ENCODE measurements around the gene RNF146.

Gene RNF146

DNA sequence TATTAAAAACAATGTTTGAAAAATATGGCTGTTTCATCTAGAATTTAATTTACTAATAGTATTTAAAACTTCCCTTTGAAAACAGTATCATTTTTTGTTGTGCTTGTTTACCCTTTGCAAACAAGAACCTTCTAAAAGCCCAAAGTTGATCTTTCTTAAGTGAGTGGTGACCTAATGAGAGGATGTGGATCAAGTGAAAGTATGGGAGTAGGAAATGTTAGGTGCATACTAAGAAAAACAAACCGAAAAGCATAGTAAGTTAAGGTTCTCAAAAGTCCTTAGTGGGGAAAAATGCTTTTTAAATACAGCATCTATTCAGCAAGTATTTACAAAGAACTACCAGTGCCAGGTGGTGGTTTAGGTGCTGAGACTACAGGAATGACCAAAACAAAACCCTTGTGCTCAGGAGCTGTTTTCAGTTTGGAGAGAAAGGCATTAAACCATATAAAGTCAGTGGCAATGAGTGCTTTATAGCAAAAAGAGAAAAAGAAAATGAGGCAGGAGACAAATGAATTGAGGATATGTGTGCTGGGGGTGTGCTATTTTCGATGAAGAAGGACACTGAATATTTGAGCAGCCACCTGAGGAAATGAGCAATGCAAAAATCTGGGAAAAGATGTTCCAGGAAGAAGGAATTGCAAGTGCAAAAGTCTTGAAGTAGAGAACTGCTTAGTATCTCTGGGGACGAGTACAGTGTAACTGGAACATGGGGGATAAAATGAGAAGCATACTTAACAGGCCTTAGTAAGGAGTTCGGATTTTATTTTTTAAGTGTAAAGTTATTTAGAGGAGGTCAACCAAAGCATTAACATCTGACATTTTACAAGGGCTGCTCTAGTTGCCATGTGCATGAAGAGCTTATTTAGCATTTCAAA is 24.0 kb downstream of the RNF146 start:
- H3K36me3 ChIP-seq (ENCODE audit: control insufficient read depth, low read depth, low read length), result peaks cover 32% of the 10 kb centered on the region
- no peaks in the 10 kb centered on the region for H3K27me3 ChIP-seq (ENCODE audit: control insufficient read depth, insufficient read depth, low read length)
- peaks cover 13% of the 10 kb centered on the region for H3K4me1 ChIP-seq (ENCODE audit: control insufficient read depth, low read depth, low read length)
- no peak overlapping the region for H3K27ac ChIP-seq (ENCODE audit: low read length)
- no peaks in the 10 kb centered on the region for H3K9me3 ChIP-seq (ENCODE audit: control insufficient read depth, low read depth, low read length)
- H3K4me3 ChIP-seq (ENCODE audit: low read length), result no peak overlapping the region
- no peak overlapping the region for H3K9ac ChIP-seq (ENCODE audit: low read length)

DNA sequence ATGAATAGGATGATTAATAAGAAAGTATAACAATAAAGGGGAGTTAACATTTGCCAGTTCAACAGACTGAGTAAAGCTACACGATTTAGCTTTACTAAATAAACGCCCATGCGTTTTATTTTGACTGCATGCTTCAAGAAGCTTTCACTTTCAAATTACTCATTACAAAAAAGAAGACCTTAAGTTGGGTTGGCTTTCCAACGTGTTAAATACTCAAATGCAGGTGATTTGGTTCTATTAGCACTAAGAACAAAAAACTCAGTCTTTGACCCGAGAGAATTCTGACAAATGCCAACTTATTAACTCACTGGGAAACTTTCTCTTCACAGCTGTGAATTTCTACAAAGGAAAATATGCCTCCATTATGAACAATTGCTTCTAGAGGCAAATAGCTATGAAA is 24.8 kb downstream of the RNF146 start:
- H3K4me1 ChIP-seq (ENCODE audit: control insufficient read depth, low read depth, low read length), result peaks cover 13% of the 10 kb centered on the region
- peaks cover 23% of the 10 kb centered on the region for H3K36me3 ChIP-seq (ENCODE audit: control insufficient read depth, low read depth, low read length)
- H3K27me3 ChIP-seq (ENCODE audit: control insufficient read depth, insufficient read depth, low read length), result no peaks in the 10 kb centered on the region
- H3K9me3 ChIP-seq (ENCODE audit: control insufficient read depth, low read depth, low read length), result no peaks in the 10 kb centered on the region
- no peak overlapping the region for H3K27ac ChIP-seq (ENCODE audit: low read length)
- H3K9ac ChIP-seq (ENCODE audit: low read length), result no peak overlapping the region
- H3K4me3 ChIP-seq (ENCODE audit: low read length), result no peak overlapping the region

DNA sequence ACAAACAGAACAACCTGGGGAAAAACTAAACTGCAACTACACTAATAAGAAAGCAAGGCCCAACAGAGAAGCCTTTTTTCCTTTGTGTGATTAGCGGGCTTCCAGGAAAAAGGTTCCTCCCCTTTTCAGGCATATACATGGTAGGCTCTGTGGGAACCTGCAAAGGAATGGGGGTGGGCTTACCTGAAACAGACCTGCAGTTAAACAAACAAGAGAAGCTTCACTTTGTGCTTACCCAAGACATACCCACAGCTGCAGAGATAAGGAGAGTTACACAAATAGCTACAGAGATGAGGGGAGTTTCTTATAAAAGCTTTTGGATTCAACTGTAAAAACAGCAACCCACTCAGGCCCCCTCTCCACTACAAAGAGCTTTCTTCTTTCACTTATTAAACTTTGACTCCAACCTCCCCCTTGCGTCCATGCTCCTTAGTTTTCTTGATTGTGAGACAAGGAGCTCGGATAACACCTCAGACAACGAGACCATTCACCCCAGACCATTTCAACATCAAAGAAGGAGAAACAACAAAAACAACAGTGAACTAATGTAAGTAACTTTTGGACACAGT is 30.9 kb downstream of the RNF146 start:
- H3K9me3 ChIP-seq (ENCODE audit: control insufficient read depth, low read depth, low read length), result peaks cover 4% of the 10 kb centered on the region
- no peak overlapping the region for H3K4me3 ChIP-seq (ENCODE audit: low read length)
- no peaks in the 10 kb centered on the region for H3K4me1 ChIP-seq (ENCODE audit: control insufficient read depth, low read depth, low read length)
- no peak overlapping the region for H3K9ac ChIP-seq (ENCODE audit: low read length)
- no peaks in the 10 kb centered on the region for H3K27me3 ChIP-seq (ENCODE audit: control insufficient read depth, insufficient read depth, low read length)
- no peaks in the 10 kb centered on the region for H3K36me3 ChIP-seq (ENCODE audit: control insufficient read depth, low read depth, low read length)
- H3K27ac ChIP-seq (ENCODE audit: low read length), result no peak overlapping the region

DNA sequence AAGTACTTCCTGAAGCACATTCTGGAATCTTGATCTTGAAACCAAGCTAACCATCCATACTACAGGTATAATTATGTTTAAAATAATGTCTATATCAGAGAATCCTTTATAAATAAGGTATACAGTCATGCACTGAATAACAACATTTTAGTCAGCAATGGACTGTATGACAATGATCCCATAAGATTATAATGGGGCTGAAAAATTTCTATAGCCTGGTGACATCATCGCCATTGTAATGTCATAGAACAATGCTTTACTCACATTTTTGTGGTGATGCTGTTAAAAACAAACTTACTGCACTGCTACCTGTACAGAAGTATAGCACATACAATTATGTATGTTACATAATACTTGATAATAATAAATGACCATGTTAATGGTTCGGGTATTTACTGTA is 31.8 kb downstream of the RNF146 start:
- Histone ChIP-seq H3K4me1 (ENCODE audit: control insufficient read depth, low read depth, low read length) (no peaks in the 10 kb centered on the region), H3K27ac (ENCODE audit: low read length) (no peak overlapping the region), H3K4me3 (ENCODE audit: low read length) (no peak overlapping the region), H3K36me3 (ENCODE audit: control insufficient read depth, low read depth, low read length) (no peaks in the 10 kb centered on the region), H3K27me3 (ENCODE audit: control insufficient read depth, insufficient read depth, low read length) (no peaks in the 10 kb centered on the region), H3K9ac (ENCODE audit: low read length) (no peak overlapping the region), H3K9me3 (ENCODE audit: control insufficient read depth, low read depth, low read length) (peaks cover 4% of the 10 kb centered on the region)

DNA sequence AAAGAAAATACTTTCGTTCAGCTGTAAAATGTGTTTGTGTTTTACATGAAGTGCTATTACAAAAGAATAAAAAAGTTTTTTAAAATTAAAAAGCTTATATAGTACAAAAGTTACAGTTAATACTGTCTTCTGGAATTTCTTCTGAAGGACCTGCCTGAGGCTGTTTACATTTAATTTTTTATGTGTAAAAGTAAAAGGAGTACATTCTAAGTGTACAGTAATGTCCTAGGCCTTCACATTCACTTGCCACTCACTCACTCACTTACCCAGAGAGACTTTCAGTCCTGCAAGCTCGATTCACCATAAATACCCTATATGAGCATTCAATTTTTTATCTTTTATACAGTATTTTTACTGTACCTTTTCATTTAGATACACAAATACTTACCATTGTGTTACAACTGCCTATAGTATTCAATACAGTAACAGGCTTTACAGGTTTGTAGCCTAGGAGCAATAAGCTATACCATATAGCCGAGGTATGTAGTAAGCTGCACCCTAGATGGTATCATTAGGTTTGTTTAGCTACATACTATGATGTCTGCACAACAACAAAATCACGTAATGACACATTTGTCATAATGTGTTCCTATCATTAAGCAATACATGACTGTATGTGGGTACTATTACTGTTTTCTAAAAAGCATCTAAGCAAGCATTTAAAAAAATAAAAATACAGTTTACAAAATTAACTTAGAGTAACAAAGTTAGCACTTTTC is 33.0 kb downstream of the RNF146 start:
- no peaks in the 10 kb centered on the region for H3K27me3 ChIP-seq (ENCODE audit: control insufficient read depth, insufficient read depth, low read length)
- peaks cover 4% of the 10 kb centered on the region for H3K9me3 ChIP-seq (ENCODE audit: control insufficient read depth, low read depth, low read length)
- H3K9ac ChIP-seq (ENCODE audit: low read length), result no peak overlapping the region
- H3K4me3 ChIP-seq (ENCODE audit: low read length), result no peak overlapping the region
- H3K4me1 ChIP-seq (ENCODE audit: control insufficient read depth, low read depth, low read length), result no peaks in the 10 kb centered on the region
- no peaks in the 10 kb centered on the region for H3K36me3 ChIP-seq (ENCODE audit: control insufficient read depth, low read depth, low read length)
- no peak overlapping the region for H3K27ac ChIP-seq (ENCODE audit: low read length)

DNA sequence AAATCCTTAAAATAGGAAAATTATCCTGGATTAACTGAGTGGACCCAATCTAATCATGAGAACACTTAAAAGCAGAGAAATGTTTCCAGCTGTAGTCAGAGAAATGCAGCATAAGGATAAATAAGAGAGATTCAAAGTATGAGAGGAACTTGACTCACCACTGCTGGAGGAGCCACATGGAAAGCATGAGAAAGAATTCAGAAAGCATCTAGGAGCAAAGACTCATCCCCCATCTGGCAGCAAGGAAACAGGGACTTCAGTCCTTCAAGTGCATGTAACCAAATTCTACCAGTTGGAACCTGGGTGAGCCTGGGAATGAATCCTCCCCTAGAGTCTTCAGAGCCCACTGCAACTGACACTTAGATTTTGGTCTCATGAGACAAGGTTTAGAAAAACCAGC is 33.7 kb downstream of the RNF146 start:
- Histone ChIP-seq H3K9me3 (ENCODE audit: control insufficient read depth, low read depth, low read length) (peaks cover 4% of the 10 kb centered on the region), H3K4me3 (ENCODE audit: low read length) (no peak overlapping the region), H3K27ac (ENCODE audit: low read length) (no peak overlapping the region), H3K9ac (ENCODE audit: low read length) (no peak overlapping the region), H3K4me1 (ENCODE audit: control insufficient read depth, low read depth, low read length) (no peaks in the 10 kb centered on the region), H3K27me3 (ENCODE audit: control insufficient read depth, insufficient read depth, low read length) (no peaks in the 10 kb centered on the region), H3K36me3 (ENCODE audit: control insufficient read depth, low read depth, low read length) (no peaks in the 10 kb centered on the region)

DNA sequence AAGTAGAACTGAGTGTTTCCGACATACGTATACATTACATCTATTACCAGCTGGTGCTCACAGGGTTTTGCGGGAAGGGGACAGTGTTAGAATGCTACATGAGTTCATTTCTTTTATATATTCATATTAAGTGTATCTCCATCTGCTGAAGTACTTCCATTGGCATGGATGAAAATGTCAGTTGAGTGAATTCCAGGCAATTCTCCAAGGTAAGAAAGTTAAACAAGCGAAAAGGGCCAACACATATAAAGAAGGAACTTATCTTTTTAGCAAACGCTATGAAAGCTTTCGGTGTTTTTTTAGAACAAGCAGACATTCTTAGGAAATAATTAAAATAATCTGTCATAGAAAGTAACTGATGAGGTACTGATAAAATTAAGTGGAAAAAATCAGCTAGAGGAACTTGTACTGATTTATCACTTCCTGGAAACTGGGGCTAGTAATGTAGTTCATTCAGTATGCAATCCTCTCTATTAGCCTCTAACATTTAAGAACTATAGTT is 34.6 kb downstream of the RNF146 start:
- H3K36me3 ChIP-seq (ENCODE audit: control insufficient read depth, low read depth, low read length), result no peaks in the 10 kb centered on the region
- no peaks in the 10 kb centered on the region for H3K27me3 ChIP-seq (ENCODE audit: control insufficient read depth, insufficient read depth, low read length)
- no peak overlapping the region for H3K9ac ChIP-seq (ENCODE audit: low read length)
- H3K4me3 ChIP-seq (ENCODE audit: low read length), result no peak overlapping the region
- no peak overlapping the region for H3K27ac ChIP-seq (ENCODE audit: low read length)
- no peaks in the 10 kb centered on the region for H3K4me1 ChIP-seq (ENCODE audit: control insufficient read depth, low read depth, low read length)
- H3K9me3 ChIP-seq (ENCODE audit: control insufficient read depth, low read depth, low read length), result peaks cover 4% of the 10 kb centered on the region

DNA sequence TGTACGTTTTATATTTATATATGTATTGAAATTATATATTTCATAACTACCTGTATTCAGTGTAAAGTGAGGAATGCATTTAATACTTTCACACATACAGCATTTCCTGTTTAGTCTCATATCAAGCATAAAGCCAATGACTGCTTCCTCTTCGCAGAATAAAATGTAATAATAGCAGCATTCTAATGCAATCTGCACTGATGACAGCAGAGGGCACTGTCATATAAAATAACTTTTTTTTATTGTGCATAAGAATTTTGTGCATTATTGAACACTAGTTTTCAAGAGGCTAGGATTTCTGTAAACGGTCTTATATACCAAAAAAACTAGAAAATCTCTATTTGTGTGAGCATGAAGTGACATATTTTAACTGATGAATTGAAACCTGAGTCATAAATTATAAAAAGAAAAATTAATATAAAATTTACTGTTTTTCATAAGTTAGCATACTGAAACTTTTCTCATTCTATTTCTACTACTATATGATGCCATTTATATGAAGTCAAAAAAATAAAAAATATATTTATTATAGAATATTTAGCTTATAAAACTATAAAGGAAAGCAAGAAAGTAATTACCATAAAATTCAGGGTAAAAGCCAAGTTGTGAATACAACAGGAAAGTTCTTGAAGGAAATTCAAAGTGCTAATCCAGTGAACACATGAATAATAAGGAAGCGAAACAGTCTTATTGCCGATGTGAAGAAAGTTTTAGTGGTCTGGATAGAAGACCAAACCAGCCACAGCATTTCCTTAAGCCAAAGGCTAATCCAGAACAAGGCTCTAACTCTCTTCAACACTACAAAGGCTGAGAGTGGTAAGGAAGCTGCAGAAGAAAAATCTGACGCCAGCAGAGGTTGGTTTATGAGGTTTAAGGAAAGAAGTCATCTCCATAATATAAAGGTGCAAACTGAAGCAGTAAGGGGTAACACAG is 36.3 kb downstream of the RNF146 start:
- Histone ChIP-seq H3K4me3 (ENCODE audit: low read length) (no peak overlapping the region), H3K9me3 (ENCODE audit: control insufficient read depth, low read depth, low read length) (peaks cover under 1% of the 10 kb centered on the region), H3K4me1 (ENCODE audit: control insufficient read depth, low read depth, low read length) (no peaks in the 10 kb centered on the region), H3K27me3 (ENCODE audit: control insufficient read depth, insufficient read depth, low read length) (no peaks in the 10 kb centered on the region), H3K9ac (ENCODE audit: low read length) (no peak overlapping the region), H3K27ac (ENCODE audit: low read length) (no peak overlapping the region), H3K36me3 (ENCODE audit: control insufficient read depth, low read depth, low read length) (no peaks in the 10 kb centered on the region)

DNA sequence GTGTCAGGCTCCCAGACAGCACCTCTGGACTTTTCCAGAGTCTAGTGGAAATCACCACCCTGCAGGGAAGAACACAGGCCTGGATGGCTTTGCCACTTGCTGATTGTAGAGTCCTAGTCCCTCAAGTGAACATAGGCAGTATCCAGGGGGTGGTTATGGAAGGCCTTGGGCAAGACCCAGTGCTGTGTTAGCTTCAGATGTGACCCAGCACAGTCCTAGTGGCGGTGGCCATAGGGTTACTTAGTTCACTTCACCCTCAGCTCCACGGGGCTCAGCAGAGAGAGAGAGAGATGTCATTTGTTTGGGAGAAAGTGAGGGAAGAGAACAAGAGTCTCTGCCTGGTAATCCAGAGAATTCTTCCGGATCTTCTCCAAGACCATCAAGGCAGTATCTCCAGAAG is 37.3 kb downstream of the RNF146 start:
- Histone ChIP-seq H3K4me3 (ENCODE audit: low read length) (no peak overlapping the region), H3K9ac (ENCODE audit: low read length) (no peak overlapping the region), H3K9me3 (ENCODE audit: control insufficient read depth, low read depth, low read length) (no peaks in the 10 kb centered on the region), H3K27me3 (ENCODE audit: control insufficient read depth, insufficient read depth, low read length) (no peaks in the 10 kb centered on the region), H3K27ac (ENCODE audit: low read length) (no peak overlapping the region), H3K4me1 (ENCODE audit: control insufficient read depth, low read depth, low read length) (no peaks in the 10 kb centered on the region), H3K36me3 (ENCODE audit: control insufficient read depth, low read depth, low read length) (no peaks in the 10 kb centered on the region)

DNA sequence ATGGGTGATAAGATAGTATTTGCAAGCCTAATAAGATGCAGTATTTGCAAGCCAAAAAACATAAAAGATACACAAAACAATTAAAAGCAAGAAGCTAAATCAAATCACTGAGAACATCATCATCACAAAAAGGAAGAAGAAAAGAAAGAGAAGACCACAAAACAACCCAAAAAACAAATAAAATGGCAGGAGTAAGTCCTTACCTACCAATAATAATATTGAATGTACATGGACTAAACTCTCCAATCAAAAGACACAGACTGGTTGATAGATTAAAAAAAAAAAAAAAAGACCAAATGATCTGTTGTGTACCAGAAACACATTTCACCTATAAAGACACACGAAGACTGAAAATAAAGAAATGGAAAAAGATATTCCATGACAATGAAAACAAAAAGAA is 39.1 kb downstream of the RNF146 start:
- Histone ChIP-seq H3K9me3 (ENCODE audit: control insufficient read depth, low read depth, low read length) (no peaks in the 10 kb centered on the region), H3K4me3 (ENCODE audit: low read length) (no peak overlapping the region), H3K9ac (ENCODE audit: low read length) (no peak overlapping the region), H3K27ac (ENCODE audit: low read length) (no peak overlapping the region), H3K27me3 (ENCODE audit: control insufficient read depth, insufficient read depth, low read length) (no peaks in the 10 kb centered on the region), H3K4me1 (ENCODE audit: control insufficient read depth, low read depth, low read length) (no peaks in the 10 kb centered on the region), H3K36me3 (ENCODE audit: control insufficient read depth, low read depth, low read length) (no peaks in the 10 kb centered on the region)

Data from iPS-18a (cell line).